K562 (cell line): ENCODE data around the gene PATL1.
"Not testable (repeated sequence)": the region's sequence is repeated elsewhere in the genome, so short reads cannot be mapped to it uniquely, and the experiment has no call there.

Source experiments
- ASH1L ChIP-seq: fragments of 450-650 bp; IDR thresholded peaks from 2 replicates; pipeline ENCODE4 v1.6.1; 2018; ENCODE audit warnings: borderline replicate concordance, mild to moderate bottlenecking, low read depth; ENCODE audit not compliant: partially characterized antibody
- ATF2 ChIP-seq: sonication (generic); formaldehyde crosslinking; IDR thresholded peaks from 2 replicates; pipeline ENCODE4 v1.8.1; 2022; ENCODE audit warnings: missing genetic modification reagents
- CTCF ChIP-seq, 3 experiments: IDR thresholded peaks in 2 of 3; conservative IDR thresholded peaks in 1 of 3; 2 replicates each; pipeline ENCODE4 v1.5.1; 2011 to 2012; ENCODE audit warnings: low read length in 3 of 3, mild to moderate bottlenecking in 3 of 3, control low read depth in 2 of 3, improper control_type of control experiment in 1 of 3, inconsistent platforms in 1 of 3, low read depth in 1 of 3, mixed read lengths in 1 of 3, moderate library complexity in 1 of 3; ENCODE audit not compliant: insufficient read depth in 2 of 3
- KDM1A ChIP-seq, 2 experiments: fragments of 450-650 bp; IDR thresholded peaks; 2 replicates each; pipeline ENCODE4 v1.6.1; 2016; ENCODE audit warnings: mild to moderate bottlenecking in 2 of 2
- MAX ChIP-seq: sonication (generic); formaldehyde crosslinking; IDR thresholded peaks from 2 replicates; pipeline ENCODE4 v1.9.0; 2022; ENCODE audit warnings: mild to moderate bottlenecking, missing genetic modification reagents
- MECOM ChIP-seq: fragments of 250-450 bp; sonication (Bioruptor Pico); IDR thresholded peaks from 2 replicates; pipeline ENCODE4 v1.8.0; 2022; ENCODE audit warnings: inconsistent platforms
- NCOA2 ChIP-seq, 2 experiments: fragments of 450-650 bp; IDR thresholded peaks; 2 replicates each; pipeline ENCODE4 v1.6.1; 2018; ENCODE audit warnings: mild to moderate bottlenecking in 2 of 2, moderate library complexity in 1 of 2; ENCODE audit not compliant: partially characterized antibody in 2 of 2
- NCOA6 ChIP-seq: fragments of 450-650 bp; IDR thresholded peaks from 2 replicates; pipeline ENCODE4 v1.6.1; 2017; ENCODE audit warnings: mild to moderate bottlenecking
- PCBP1 ChIP-seq: fragments of 200-400 bp; formaldehyde crosslinking; IDR thresholded peaks from 2 replicates; pipeline ENCODE4 v1.6.1; 2018; ENCODE audit warnings: mild to moderate bottlenecking, low read depth, low read length; ENCODE audit not compliant: poor library complexity, severe bottlenecking
- POLR2AphosphoS5 ChIP-seq: IDR thresholded peaks from 2 replicates; pipeline ENCODE4 v1.6.1; 2011; ENCODE audit warnings: mild to moderate bottlenecking, low read depth, low read length, moderate library complexity; ENCODE audit not compliant: control insufficient read depth, insufficient read depth
- ZC3H11A ChIP-seq: IDR thresholded peaks from 2 replicates; pipeline ENCODE4 v1.6.1; 2012; ENCODE audit warnings: low read depth, low read length, improper control_type of control experiment
- ZNF444 ChIP-seq: fragments of 250-450 bp; sonication (Bioruptor Pico); IDR thresholded peaks from 2 replicates; pipeline ENCODE4 v1.4.0; 2020; ENCODE audit warnings: mild to moderate bottlenecking, moderate library complexity

- not testable (repeated sequence) for TF ChIP-seq MAX (CRISPR knock-in tag); ZNF444 (CRISPR knock-in tag); NCOA2 (IDR thresholded peaks at IDR 0.05; ENCODE audit: partially characterized antibody in 2 of 2); KDM1A (IDR thresholded peaks at IDR 0.05); POLR2AphosphoS5; MECOM (CRISPR knock-in tag); CTCF (IDR thresholded peaks at IDR 0.05 in 2 of 3, conservative IDR thresholded peaks at IDR 0.05 in 1 of 3; ENCODE audit: insufficient read depth in 2 of 3, low read depth in 1 of 3, low read length in 3 of 3); ATF2; ZC3H11A; PCBP1; NCOA6; ASH1L
These were observed 31.3 kb upstream of the PATL1 start for GRCh38 chr11:59700157-59700556.
